Panc1 (cell line): Measurements from ENCODE around the gene TMEFF2. TPM values are rescaled to one million over a fixed set of nuclear protein-coding genes. Genes with fewer than 3 reads are reported as not detected.

Source experiments
- ATAC-seq: fragments of 200-7000 bp; cut with Tn5 transposase; 2 replicates; pipeline ENCODE4 v1.9.1; 2020; ENCODE audit warnings: mild to moderate bottlenecking, moderate library complexity
- BruUV-seq: library from RNA; stranded (reverse); fragments of 400-500 nt; replicated peaks from 2 replicates; lab custom pipeline; 2021; lab: Mats Ljungman, UMichigan
- CTCF ChIA-PET: fragments of 300-600 bp; sonication (Branson Sonifier 250); formaldehyde crosslinking; loops from one replicate; lab custom pipeline; 2022; ENCODE audit warnings: antibody characterized with exemption; lab: Charles Lee
- POLR2A ChIA-PET: fragments of 300-600 bp; sonication (Branson Sonifier 250); formaldehyde crosslinking; loops from one replicate; lab custom pipeline; 2022; ENCODE audit warnings: antibody characterized with exemption; lab: Charles Lee
- DNase-seq: peaks from one replicate; pipeline ENCODE4 v3.0.0-alpha.2; 2010; ENCODE audit warnings: low read depth, low spot score
- H3K27ac ChIP-seq: 2 replicates; pipeline ENCODE4 v1.5.1; 2011; ENCODE audit warnings: mild to moderate bottlenecking, low read length, inconsistent platforms
- H3K27me3 ChIP-seq: fragments of 200-500 bp; sonication (Bioruptor generic); 2 replicates; pipeline ENCODE4 v1.6.0; 2014; ENCODE audit warnings: low read length, inconsistent platforms; ENCODE audit not compliant: control insufficient read depth, insufficient read depth
- H3K36me3 ChIP-seq: fragments of 200-500 bp; sonication (Bioruptor generic); 2 replicates; pipeline ENCODE4 v1.5.1; 2014; ENCODE audit warnings: inconsistent platforms, mild to moderate bottlenecking, low read length, moderate library complexity; ENCODE audit not compliant: control insufficient read depth, insufficient read depth
- H3K4me1 ChIP-seq: 2 replicates; pipeline ENCODE4 v1.5.1; 2011; ENCODE audit warnings: inconsistent platforms, mild to moderate bottlenecking, low read length, moderate library complexity; ENCODE audit not compliant: control insufficient read depth, insufficient read depth
- H3K4me3 ChIP-seq, 2 experiments: 2 replicates each; pipeline ENCODE4 v1.5.1; 2011 to 2012; ENCODE audit warnings: low read depth in 2 of 2, low read length in 2 of 2, mild to moderate bottlenecking in 2 of 2, inconsistent platforms in 1 of 2, moderate library complexity in 1 of 2
- H3K9me3 ChIP-seq: fragments of 200-500 bp; sonication (Bioruptor generic); 2 replicates; pipeline ENCODE4 v1.5.1; 2014; ENCODE audit warnings: low read depth, mild to moderate bottlenecking, inconsistent platforms, low read length, moderate library complexity; ENCODE audit not compliant: control insufficient read depth, insufficient read depth
- CTCF ChIP-seq: fragments of 450-650 bp; IDR thresholded peaks from 2 replicates; pipeline ENCODE4 v1.5.1; 2017; ENCODE audit warnings: mild to moderate bottlenecking
- POLR2AphosphoS5 ChIP-seq: IDR thresholded peaks from 2 replicates; pipeline ENCODE4 v1.6.1; 2012; ENCODE audit warnings: mild to moderate bottlenecking, low read depth, low read length, moderate library complexity
- REST ChIP-seq, 2 experiments: IDR thresholded peaks; 2 replicates each; pipeline ENCODE4 v1.6.1; 2011 to 2012; ENCODE audit warnings: low read depth in 2 of 2, control low read depth in 1 of 2, low read length in 1 of 2, mild to moderate bottlenecking in 1 of 2, moderate library complexity in 1 of 2; ENCODE audit not compliant: insufficient read depth in 1 of 2
- SIN3A ChIP-seq: IDR thresholded peaks from 2 replicates; pipeline ENCODE4 v1.6.1; 2012; ENCODE audit warnings: low read depth, mild to moderate bottlenecking, low read length, moderate library complexity, borderline replicate concordance; ENCODE audit not compliant: insufficient read depth
- TCF7L2 ChIP-seq: IDR thresholded peaks from 2 replicates; pipeline ENCODE4 v1.6.1; 2011; ENCODE audit warnings: mild to moderate bottlenecking, low read depth, low read length, inconsistent platforms
- in situ Hi-C: cut with HindIII; loops from 2 replicates; pipeline ENCODE4 v1.10.0; 2016; ENCODE audit warnings: low sequenced_read_pairs, low pct_unique_long_range_greater_than_20kb
- intact Hi-C: fragments of 100-400 bp; cut with micrococcal nuclease; formaldehyde crosslinking; loops from one replicate; pipeline ENCODE4 v1.10.0; 2022; ENCODE audit not compliant: unreplicated experiment
- total RNA-seq: library from RNA; stranded (reverse); gene quantifications from one replicate; pipeline ENCODE4 v1.2.1, GENCODE V29; 2021; ENCODE audit not compliant: unreplicated experiment

Gene TMEFF2
- total RNA-seq, 1 experiment from 2014 or later, result 1.5 TPM

- ATAC-seq (no peak), DNase-seq (no peak)
- ChIA-PET POLR2A (no interaction called here), CTCF (no interaction called here)
- Histone ChIP-seq H3K27ac (no peak overlapping the region), H3K4me1 (no peaks in the 10 kb centered on the region), H3K4me3 (no peak overlapping the region), H3K36me3 (no peaks in the 10 kb centered on the region), H3K9me3 (no peaks in the 10 kb centered on the region), H3K27me3 (no peaks in the 10 kb centered on the region)
- intact Hi-C loops, result no loop called here
- in situ Hi-C loops, result no loop called here
- TF ChIP-seq POLR2AphosphoS5, result no peak
- TF ChIP-seq REST (IDR thresholded peaks at IDR 0.05; ENCODE audit: insufficient read depth in 1 of 2, low read depth in 2 of 2, low read length in 1 of 2), result no peak
- TF ChIP-seq TCF7L2, result no peak
- no peak for TF ChIP-seq SIN3A
- TF ChIP-seq CTCF, result no peak
- BruUV-seq, result no TSS peak
Measured at GRCh38 chr2:191913796-191914195, 280.9 kb downstream of the TMEFF2 start.

- Histone ChIP-seq H3K27me3 (no peaks in the 10 kb centered on the region), H3K4me1 (no peaks in the 10 kb centered on the region), H3K4me3 (no peak overlapping the region), H3K36me3 (no peaks in the 10 kb centered on the region), H3K27ac (no peak overlapping the region), H3K9me3 (no peaks in the 10 kb centered on the region)
- ATAC-seq, result no peak
- no TSS peak for BruUV-seq
- DNase-seq, result no peak
- TF ChIP-seq POLR2AphosphoS5 (no peak), SIN3A (no peak), REST (IDR thresholded peaks at IDR 0.05; ENCODE audit: insufficient read depth in 1 of 2, low read depth in 2 of 2, low read length in 1 of 2) (no peak), CTCF (no peak), TCF7L2 (no peak)
- in situ Hi-C loops (no loop called here), intact Hi-C loops (no loop called here)
- CTCF ChIA-PET, result no interaction called here
- POLR2A ChIA-PET, result no interaction called here
Measured at GRCh38 chr2:191912764-191913163, 282.0 kb downstream of the TMEFF2 start.
